Measurements from ENCODE around the gene RNF181.
"Not testable (repeated sequence)": the region's sequence is repeated elsewhere in the genome, so short reads cannot be mapped to it uniquely, and the experiment has no call there.

Gene RNF181

DNA sequence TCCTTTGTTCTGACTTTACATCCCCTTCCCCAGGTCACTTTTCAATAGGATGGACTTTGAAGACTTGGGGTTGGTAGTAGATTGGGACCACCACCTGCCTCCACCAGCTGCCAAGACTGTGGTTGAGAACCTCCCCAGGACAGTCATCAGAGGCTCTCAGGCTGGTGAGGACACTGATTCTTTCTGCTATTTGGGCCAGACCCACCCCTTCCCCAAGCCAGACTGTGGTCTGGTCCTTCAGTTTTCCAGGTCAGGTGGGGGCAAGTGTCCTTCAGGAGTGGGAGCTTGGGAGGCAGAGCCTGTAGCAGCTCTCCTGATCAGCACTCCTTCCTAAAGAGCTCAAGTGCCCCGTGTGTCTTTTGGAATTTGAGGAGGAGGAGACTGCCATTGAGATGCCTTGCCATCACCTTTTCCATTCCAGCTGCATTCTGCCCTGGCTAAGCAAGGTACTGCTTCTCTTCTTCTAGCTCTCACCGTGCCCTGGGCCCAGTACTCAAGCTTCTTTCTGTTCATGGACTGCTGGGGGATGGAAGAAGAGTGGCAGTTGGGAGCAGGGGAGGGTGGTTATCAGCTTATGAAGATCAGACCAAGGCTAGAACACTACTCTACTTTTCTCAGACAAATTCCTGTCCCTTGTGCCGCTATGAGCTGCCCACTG lies 1.1 kb downstream of the RNF181 start:
- no peak for DNase-seq

DNA sequence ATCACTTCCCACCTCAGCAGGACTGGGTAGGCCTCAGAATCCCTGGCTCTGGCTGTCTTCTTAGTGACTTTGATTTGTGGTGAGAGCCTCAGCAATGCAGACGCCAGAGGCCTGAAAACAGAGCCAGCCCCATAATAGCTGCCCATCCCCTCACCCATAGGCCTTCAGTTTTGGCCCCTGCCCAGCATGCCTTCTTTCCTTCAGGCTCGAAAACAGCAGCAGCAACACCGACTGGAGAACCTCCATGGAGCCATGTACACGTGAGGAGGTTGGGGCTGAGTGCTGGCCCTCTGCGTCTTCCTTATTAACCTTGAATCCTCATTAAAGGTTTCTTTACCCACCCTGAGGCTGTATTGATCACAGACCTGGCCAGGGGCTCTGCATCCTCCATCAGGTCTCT lies 1.7 kb downstream of the RNF181 start:
- no peak for DNase-seq

DNA sequence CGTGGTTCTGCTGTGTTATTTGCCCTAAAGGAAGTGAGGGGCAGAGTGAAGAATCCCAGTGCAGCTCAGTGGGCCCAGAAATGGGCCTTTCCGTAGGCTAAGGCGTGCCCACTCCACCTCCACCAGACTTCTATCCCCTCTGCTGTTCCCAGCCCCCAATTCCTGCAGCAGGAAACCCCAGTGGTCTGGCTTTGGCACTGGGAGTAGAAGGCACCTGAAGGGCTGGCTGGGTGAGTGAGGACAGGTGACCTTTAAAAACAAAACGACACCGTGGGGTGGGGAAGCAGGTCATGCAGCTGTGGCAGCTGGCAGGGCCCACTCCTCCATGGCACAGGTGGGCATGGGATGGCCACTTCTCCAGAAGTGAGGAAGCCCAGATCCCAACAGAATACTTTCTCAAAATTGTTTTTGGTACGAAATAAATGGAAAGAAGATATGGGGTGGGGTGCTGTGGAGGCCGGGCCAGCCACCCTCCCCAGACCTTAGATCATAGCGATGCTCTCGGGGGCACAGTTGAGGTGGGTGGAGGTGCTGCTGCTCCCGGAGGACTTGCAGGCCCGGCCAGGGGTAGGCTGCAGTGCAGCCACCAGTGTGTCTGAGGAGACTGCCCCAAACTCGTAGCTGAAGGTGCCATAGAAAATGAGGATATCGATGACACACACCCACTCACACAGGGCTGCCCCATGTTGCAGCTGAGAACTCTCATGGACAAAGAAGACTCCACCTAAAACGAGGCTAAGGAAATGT lies 3.2 kb downstream of the RNF181 start:
- DNase-seq: no peak

DNA sequence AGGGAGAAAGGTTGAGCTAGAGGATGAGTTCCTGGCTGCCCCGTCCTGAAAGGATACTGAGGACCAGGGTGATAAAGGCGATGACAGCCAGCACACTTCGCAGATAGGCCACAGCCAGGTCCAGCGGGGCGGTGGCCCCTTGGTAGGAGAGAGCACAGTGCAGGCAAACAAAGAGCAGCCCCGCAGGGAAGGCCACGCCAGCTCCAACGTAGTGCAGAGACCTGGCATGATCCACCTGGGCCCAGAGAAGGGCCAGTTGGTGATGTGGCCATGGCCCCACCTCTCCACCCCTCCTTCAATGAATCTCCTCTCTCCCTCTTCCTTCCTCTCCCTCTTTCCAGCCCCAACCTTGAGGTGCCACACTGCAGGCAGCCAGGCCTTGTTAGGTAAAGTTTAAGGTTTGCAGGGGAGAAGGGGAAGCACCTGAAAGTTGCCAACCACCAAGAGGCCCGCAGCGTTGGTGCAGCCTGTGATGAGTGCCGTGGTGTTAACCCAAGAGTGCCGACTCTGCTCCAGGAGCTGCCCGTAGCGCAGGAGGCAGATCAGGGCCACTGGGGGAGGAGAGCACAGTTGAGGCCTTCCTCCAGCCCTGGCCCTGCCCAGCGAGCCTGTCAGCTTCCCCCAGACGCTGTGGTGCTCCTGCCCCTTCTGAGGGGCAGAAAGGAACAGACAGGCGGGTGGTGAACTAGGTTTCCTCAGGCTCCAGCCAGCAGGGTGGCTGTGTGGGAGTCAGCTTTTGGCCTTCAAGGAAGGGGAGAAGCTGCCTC lies 4.1 kb downstream of the RNF181 start:
- DNase-seq: no peak

DNA sequence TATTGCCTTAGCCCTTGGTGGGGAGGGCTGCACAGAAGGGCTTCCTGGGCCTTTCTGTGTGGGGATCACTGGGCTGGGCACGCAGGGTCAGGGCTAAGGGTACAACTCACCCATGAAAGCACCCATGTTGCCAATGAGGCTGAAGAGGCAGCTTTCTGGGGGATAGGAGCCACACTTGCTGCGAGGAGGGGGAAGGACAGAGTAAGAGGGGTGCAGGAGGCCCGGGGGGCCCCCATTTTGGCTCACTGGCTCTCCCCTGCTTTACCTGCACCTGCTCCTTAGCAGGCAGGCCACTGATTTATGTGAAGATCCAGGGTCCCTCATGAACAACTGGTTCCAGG lies 4.7 kb downstream of the RNF181 start:
- no peak for DNase-seq

DNA sequence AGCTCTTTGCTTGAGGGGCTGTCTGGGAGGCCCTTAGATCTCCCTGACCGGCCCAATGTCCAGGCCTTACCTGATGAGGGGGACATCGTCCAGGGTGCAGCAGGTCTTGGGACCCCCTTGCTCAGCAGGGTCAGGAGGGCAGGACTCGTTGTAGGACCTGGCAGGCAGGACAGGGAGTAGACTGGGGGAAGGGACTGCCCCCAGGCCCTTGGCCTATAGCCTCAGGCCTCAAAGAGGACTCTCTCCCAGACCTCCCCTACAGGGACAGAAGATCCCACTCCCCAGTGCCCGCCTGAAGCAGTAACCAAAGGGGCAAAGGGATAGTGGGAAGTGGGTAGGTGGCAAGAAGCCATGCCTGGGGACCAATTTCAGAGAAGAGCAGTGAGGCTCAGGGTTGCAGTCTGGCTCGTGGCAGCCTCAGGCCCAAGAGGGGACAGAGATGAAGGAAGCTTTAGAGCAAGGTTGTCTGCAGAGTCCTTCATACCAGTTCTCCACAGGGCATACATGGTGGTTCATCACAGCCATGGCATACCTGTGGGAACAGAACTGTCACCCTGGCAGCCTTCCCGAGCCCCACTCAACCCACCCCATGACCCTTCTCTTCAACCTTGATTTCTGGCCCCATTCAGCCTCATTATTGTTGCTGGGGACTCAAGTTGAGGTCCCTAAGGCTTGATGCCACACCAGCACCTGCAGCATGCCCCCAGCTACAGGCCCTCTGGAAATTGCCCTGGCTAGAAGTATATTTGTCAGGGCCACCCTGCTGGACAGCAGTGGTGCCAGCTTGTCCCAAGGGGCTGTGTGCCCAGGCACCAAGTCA lies 5.6 kb downstream of the RNF181 start:
- DNase-seq: no peak

DNA sequence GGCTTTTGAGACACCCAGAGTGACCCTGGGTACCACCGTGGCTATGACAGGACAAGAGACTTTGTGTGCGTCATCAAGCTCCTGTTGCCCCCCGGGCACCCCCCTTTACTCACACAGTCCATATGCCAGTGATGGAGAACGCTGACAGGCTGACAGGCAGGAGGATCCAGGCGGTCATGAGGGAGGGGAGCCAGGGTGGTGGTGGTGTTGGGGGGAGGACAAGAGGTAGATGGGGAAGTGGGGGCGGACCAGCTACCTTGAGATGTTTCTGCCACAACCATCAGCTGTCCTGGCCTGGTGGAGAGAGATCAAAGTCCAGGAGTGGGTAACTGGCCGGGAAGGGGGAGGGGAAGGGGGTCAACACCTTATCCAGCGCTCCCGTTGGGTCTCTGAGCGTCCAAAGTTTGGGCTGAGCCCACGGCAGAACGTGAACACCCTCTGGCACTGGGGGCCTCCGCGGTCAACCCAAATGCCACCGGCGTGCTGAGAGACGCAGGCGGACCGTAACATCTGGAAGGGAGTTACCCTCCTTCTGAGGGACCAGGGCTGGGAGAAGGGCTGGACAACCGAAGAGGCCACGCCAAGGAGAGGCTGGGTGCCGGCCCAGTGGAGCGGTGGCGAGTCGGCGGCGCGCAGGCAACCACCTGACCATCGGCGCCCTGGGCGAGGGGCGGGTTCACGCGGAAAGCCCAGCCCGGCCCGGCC lies 6.4 kb downstream of the RNF181 start:
- DNase-seq: no peak

DNA sequence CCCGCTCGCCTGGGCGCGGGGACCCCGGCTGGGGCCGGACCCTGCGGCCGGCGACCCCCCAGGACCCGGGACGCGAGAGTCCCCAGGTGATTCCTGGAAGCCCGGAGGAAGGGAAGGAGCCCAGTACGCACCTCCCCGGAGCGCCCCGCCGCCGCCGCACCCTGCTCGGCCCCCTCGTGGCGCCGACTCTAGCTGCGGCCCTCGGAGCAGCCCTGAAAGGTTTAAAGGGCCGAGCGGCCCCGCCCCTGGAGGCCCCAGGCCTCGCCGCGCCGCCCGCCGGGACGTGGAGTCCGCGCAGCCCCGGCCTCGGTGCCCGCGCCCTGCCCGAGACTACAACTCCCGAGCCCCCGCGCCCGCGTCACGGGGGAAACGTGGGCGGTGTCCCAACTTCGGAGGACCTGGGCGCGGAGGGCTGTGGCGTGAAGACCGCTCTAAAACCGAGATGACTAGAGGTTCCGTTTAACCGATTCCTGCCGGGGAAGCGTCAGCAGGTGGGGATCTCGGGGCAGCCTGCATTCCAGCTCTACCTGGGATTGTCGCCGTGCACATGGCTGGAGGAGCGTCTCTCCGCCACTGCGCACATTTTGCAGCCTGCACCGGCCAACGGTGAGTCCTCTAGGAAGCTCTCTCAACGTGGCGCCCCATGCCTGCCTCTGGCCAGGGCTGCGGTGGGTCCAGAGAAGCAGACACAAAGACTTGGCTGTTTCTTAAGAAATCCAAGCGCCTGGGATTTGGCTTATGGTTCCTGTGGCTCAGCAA lies 7.1 kb downstream of the RNF181 start, which contains the start of gene TMEM150A:
TMEM150A (minus strand) TSS at position 223 of the 759 bp plus-strand sequence. CDS start 750 bp downstream, outside the sequence.
- DNase-seq: peak; percentile 86 to 91

DNA sequence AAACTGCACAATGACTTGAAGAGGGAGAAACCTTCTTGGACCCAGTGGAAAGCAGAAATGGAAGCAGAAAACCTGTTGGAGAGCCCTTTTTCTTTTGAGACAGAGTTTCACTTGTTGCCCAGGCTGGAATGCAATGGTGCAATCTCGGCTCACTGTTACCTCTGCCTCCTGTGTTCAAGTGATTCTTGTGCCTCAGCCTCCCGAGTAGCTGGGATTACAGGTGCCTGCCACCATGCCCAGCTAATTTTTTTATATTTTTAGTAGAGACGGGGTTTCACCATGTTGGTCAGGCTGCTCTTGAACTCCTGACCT lies 8.5 kb downstream of the RNF181 start:
- not testable (repeated sequence) for DNase-seq

DNA sequence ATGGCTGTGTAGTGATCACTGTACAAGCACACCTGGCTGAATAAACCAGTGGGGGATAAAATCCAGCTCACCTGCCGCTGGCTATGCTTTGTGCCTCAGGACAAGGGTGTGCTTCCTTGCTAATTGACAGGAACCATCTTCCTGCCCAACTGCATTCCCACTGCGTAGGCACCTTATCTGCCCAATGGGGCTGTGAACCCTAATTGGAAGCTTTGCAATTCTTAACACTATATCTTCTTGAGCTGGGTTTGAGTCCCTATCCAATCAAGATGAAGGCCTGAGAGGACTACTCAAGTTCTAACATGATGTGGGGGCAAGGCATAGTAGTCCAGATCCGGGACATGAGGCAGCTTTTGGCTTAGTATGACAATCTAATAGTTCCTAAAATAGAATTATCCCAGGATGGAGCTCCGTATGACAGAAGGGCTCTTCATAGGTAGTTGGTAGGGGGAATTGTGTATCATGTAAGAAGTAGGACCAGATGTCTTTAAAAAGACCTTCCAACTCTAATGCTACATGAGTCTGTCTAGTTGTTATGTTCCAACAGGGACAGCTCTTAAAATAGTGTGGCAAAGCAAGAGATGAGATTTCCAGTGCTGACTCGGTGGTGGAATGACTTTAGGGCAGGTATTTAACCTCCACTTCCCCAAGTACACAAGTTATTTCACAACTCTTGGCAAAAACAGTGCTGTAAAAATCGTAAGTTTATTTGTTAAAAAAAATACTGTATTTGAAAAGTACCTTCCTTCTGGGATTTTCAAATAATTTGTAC lies 9.2 kb downstream of the RNF181 start:
- DNase-seq: no peak

DNA sequence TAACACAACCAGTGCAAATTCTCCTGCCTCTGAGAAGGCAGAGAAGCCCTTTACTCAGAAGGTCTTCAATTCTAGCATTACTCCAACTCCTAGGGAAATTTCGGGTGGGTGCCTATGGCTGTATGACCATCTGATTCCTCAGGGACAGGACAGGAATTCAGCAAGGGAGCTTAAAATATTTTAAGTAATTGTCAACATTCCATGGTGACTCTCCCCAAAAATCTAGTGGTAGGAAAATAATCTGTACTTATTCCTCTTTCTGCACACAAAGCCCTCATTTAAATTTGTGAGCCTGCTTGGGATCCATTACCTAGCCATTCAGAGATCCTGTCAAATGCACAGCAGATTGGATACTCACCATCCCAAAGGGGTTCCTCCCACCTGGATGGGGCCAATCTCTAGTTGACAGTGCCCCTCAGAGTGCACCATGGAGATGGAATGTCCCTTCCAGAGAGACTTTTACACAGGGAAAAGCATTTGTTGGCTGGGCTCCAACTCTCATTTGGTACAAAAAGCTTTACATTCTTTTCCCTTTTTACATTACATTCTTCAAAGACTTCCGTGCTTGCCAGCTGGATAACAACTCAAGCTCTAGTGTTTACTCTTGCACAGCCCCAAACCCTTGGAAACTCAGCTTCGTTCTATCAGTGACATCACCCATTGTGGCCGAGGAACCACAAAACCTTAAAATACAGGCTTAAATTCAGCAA lies 10.0 kb downstream of the RNF181 start:
- DNase-seq: no peak

DNA sequence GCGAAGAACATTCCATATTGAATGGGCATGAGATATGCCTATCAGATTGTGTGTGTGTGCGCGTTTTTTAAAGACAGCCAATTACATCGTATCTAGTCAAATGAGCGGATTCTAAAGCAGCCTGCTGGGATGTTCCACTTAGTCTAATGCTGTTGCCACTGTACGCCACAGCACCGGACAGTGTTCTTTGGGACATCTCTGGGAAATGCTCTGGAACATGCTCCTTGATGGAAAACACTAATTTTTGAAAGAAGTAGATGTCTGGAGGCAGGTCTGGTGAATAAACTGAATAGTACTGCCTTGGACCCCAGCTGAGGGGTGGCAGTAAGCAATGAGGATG lies 10.5 kb downstream of the RNF181 start:
- no peak for DNase-seq

DNA sequence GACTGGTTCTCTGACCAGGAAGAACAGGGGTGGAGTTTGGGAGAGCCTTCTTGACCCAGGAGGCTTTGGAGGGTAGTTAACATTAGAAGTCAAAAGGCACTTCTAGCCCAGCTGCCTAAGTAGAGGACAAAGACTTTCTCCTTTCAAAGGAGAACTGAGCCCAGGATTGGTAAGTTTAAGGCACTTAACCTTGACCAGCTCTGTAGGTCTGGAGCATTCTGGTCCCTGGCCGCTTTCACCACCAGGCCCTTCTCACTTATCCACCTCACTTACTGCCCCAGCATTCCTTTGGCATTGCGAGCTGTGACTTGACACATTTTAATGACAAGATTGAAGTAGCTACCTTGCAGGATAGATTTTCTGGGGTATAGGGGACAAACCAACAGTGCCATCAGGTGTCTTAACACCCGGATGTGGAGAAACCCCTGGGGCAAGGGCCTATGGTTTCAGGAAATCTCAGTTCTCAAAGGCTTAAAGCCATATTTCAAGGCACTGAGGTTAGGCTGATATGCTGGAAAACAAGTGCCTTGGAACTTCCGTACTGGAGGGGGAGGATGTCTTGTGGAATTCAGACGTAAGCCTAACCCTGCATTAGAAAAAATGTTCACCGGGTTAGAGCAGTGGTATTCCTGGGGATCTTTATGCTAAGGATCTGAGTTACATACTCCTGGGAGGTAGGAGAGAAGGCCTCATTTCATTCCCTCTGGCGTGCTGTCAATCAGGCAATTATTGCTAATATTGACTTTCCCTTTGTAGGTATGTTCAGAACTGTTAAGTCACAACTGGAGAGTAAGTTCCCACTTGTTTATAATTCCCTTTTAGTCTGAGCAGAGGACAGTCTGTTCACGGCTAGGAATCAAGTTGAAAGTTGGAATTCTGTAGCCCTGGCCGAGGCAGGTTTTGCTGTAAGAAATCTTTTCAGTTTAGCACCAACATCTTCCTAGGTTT lies 12.0 kb downstream of the RNF181 start:
- DNase-seq: no peak

DNA sequence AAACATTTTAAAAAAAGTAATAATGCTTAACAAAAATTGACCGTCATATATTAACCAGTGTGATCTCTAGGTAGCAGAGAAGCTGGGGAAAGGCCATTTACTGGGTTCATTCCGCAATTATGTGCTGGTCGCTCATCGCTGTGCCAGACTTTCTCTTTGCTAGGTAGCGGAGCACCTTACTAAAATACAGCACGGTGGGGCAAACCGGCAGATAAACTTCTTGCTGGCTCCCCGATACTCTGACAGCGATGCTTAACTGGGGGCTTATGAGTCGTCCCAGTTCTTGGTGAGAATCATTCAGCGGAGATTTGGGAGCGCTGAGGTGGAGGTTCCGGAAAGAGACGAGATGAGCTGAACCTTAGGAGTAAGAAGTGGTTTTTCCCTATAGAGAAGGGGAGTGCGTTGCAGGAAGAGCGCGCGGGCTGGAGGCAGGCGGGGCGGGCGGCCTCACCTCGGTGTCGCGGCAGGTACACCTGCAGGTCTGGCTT lies 15.7 kb downstream of the RNF181 start:
- DNase-seq: peak in 1 of 2 experiments; percentile 25

DNA sequence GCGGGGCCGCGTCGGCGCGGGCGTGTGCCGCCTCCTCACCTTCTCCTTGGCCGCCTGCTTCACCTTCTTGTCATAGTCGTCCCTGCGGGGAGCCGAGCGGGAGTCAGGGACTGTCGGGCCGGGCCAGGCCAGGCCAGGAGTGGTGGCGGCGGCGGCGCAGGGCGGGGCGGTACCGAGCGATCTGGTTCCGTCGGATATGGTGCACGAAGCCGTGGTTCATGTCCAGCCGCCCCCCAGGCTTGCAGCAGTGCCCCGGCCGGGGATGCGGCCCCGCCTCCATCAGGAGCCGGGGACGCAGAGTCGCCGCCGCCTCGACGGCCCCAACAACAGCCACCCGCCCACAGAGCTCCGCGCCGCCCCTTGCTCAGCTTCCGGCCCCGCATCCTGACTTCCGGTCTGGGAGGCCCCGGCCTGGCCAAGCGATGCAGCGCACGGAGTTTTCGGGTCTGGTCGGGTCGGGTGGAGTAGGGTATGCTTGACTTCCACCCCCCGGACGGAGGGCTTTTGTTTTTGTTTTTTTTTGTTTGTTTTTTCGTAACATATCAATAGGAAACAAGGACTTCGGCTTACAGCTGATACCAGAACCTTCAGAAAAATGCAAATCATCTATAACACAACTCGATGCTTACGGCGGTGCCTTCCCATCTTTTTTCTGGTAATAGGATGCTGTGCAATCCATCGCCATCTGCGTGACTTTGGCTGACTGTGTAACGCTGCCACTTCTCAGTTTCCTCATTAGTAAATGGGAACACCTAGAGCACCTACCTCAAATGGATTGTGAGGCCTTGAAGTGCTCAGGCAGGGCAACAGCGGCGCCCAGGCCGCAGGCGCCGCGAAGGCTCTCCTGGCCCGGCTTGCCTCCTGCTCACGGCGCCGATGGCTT lies 16.4 kb downstream of the RNF181 start, which contains the start of gene C2orf68:
C2orf68 (minus strand) TSS at position 362 of the 883 bp plus-strand sequence; CDS start at position 280, 82 bp downstream.
- peak; percentile 90 to 92 for DNase-seq

DNA sequence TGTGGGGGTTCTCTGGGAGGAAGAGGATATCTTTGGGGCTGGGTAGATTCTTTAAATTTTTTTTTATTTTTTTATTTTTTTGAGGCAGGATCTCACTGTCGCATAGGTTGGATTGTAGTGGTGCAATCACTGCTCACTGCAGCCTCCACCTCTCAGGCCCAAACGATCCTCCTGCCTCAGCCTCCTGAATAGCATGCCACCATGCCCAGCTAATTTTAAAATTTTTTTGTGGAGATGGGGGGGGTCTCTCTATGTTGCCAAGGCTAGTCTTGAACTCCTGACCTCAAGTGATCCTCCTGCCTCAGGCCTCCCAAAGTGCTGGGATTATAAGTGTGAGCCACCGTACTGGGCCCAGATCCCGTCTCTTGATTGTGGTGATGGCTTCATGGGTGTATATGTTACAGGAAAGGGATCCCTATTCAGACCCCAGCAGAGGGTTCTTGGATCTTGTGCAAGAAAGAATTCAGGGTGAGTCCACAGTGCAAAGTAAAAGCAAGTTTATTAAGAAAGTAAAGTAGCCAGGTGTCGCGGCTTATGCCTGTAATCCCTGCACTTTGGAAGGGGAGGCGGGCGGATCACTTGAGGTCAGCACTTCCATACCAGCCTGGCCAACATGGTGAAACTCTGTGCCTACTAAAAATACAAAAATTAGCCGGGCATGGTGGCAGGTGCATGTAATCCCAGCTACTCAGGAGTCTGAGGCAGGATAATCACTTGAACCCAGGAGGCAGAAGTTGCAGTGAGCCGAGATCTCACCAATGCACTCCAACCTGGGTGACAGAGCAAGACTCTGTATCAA lies 18.4 kb downstream of the RNF181 start:
- DNase-seq: no peak

DNA sequence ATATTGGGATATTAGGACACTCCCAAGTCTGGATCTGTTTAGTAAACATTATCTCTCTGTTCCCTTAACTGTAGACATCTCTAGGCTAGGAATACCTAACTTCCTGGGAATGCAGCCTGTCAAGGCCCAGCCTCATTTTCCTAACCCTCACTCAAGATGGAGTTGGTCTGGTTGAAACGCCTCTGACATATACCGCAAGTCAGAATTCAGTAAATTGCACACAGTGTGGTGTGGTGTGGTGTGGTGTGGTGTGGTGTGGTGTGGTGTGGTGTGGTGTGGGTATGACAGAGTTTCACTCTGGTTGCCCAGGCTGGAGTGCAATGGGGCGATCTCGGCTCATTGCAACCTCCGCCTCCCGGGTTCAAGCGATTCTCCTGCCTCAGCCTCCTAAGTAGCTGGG lies 19.2 kb downstream of the RNF181 start:
- DNase-seq: not testable (repeated sequence)
